Measurements from ENCODE around the gene YPEL5.

Gene YPEL5

GRCh38 chr2:30208453-30208852 lies 61.6 kb downstream of the YPEL5 start:
- DNase-seq: peak; percentile 89

DNA sequence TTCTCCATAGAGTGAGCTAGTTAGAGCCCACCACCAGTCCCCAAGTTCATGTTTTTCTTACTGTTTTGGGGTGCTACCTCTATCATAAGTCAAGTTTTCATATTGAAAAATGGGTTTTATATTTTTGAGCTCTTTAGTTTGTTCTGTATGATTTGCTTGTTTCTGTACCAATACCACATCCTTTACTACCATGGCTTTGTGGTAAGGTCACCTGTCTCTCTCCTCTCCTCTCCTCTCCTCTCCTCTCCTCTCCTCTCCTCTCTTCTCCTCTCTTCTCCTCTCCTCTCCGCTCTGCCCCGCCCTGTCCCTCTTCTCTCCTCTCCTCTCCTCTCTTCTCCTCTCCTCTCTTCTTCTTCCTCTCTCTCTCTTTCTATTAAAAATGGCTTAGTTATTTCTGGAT lies 62.4 kb downstream of the YPEL5 start:
- DNase-seq: no peak
